HG03064 (cell line): ENCODE measurements around the gene LIN28A.

ENCODE experiments used
- ATAC-seq: cut with Tn5 transposase; IDR thresholded peaks from one replicate; pipeline ENCODE4 v1.9.1; 2021; ENCODE audit warnings: low read depth; ENCODE audit not compliant: unreplicated experiment

The LIN28A gene

DNA sequence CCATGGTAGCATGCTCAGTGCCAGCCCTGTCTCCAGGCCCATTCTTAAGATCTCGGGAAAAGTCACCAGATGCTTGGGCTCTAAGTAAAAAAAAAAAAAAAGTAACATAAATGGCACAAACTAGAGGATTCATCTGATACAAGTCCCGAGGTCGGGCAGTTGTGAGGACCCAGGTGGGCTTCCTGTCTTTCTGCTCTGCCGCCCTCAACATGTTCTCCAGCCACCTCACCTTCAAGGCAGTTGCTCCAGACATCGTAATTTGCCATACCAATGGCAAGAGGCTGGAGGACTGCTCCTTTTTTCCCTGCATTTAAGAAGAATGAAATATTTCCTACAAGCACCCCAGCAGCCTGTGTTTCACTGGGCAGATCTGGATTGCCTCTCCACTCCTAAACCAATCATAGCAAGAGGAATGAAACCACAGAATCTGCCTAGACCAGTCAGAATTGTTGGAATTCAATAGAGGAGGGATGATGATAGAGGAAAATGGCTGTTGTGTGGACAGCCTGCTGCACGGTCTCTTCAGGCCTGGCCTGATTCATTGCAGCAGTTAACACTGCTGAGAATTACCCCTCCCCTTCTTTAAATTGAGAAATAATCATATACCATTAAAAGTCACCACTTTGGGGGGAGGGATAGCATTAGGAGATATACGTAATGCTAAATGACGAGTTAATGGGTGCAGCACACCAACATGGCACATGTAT, 67.0 kb downstream of the LIN28A start:
- no peak for ATAC-seq

DNA sequence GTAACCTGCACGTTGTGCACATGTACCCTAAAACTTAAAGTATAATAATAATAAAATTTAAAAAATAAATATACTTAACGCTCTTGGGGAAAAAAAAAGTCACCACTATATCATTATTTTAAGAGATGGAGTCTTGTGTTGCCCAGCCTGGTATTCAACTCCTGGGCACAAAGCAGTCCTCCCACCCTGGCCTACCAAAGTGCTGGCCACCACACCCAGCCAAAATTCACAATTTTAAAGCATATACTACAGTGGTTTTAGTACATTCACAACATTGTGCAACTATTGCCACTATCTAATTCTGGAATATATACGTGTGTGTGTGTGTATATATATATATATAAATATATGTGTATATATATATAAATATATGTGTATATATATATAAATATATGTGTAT, 67.5 kb downstream of the LIN28A start:
- ATAC-seq = no peak

DNA sequence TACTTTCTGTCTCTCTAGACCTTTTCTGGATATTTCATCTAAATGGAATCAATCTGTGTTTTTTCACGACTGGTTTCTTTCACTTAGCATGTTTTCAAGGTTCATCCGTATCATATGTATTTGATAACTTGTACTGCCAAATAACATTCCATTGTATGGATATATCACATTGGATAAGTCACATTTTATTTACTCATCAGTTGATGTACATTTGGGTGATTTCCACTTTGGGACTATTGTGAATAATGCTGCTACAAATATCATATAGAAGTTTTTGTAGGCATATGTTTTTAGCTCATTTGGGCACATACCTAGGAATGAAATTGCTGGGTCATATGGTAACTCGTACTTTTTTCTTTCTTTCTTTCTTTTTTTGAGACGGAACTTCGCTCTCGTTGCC, 68.4 kb downstream of the LIN28A start:
- no peak for ATAC-seq
